A673 (cell line): ENCODE measurements around the gene SBF2. TPM values are rescaled to one million over a fixed set of nuclear protein-coding genes. Genes with fewer than 3 reads are reported as not detected.

Experiments
- BruUV-seq: library from RNA; stranded (reverse); fragments of 400-500 nt; replicated peaks from 2 replicates; lab custom pipeline; 2021; lab: Mats Ljungman, UMichigan
- CTCF ChIA-PET: fragments of 300-600 bp; sonication (Branson Sonifier 250); formaldehyde crosslinking; loops from one replicate; lab custom pipeline; 2022; ENCODE audit warnings: antibody characterized with exemption; lab: Charles Lee
- POLR2A ChIA-PET: fragments of 300-600 bp; sonication (Branson Sonifier 250); formaldehyde crosslinking; loops from one replicate; lab custom pipeline; 2022; ENCODE audit warnings: antibody characterized with exemption; ENCODE audit not compliant: low non-redundant PET; lab: Charles Lee
- DNase-seq: peaks from one replicate; pipeline ENCODE4 v3.0.0-alpha.2; 2015; ENCODE audit warnings: low spot score
- H3K27ac ChIP-seq: fragments of 200-600 bp; sonication (generic); 2 replicates; pipeline ENCODE4 v1.5.1; 2016; ENCODE audit warnings: mixed run types, low read depth, mild to moderate bottlenecking, mixed read lengths, antibody characterized with exemption, low read length; ENCODE audit not compliant: poor library complexity, severe bottlenecking
- H3K27me3 ChIP-seq: fragments of 200-600 bp; sonication (generic); replicated peaks from 2 replicates; pipeline ENCODE4 v1.6.1; 2017; ENCODE audit warnings: mixed run types, low read depth, mild to moderate bottlenecking, mixed read lengths, antibody characterized with exemption, low read length; ENCODE audit not compliant: insufficient read depth, poor library complexity
- H3K36me3 ChIP-seq: fragments of 200-600 bp; sonication (generic); 2 replicates; pipeline ENCODE4 v1.6.1; 2016; ENCODE audit warnings: mixed run types, mild to moderate bottlenecking, mixed read lengths, antibody characterized with exemption, low read length; ENCODE audit not compliant: insufficient read depth, poor library complexity, severe bottlenecking
- H3K4me1 ChIP-seq: fragments of 200-600 bp; sonication (generic); 2 replicates; pipeline ENCODE4 v1.6.1; 2017; ENCODE audit warnings: mixed run types, mild to moderate bottlenecking, mixed read lengths, antibody characterized with exemption, low read length; ENCODE audit not compliant: insufficient read depth, poor library complexity, severe bottlenecking
- H3K4me3 ChIP-seq: fragments of 200-600 bp; sonication (generic); 2 replicates; pipeline ENCODE4 v1.5.1; 2016; ENCODE audit warnings: low read depth, mixed run types, mild to moderate bottlenecking, mixed read lengths, low read length; ENCODE audit not compliant: poor library complexity, severe bottlenecking
- H3K9me3 ChIP-seq: fragments of 200-600 bp; sonication (generic); 2 replicates; pipeline ENCODE4 v1.6.1; 2016; ENCODE audit warnings: mixed run types, low read depth, mild to moderate bottlenecking, mixed read lengths, antibody characterized with exemption, low read length; ENCODE audit not compliant: poor library complexity, severe bottlenecking
- CTCF ChIP-seq: fragments of 300-800, 200-600 bp; sonication (generic); conservative IDR thresholded peaks from 2 replicates; pipeline ENCODE4 v1.5.1; 2017; ENCODE audit warnings: low read depth, mild to moderate bottlenecking, antibody characterized with exemption, low read length, moderate library complexity, mixed read lengths
- EZH2 ChIP-seq: fragments of 200-600 bp; sonication (generic); IDR thresholded peaks from 2 replicates; pipeline ENCODE4 v1.6.1; 2017; ENCODE audit warnings: borderline replicate concordance, low read depth, mild to moderate bottlenecking, mixed read lengths, antibody characterized with exemption, low read length; ENCODE audit not compliant: poor library complexity, severe bottlenecking
- intact Hi-C: fragments of 100-400 bp; cut with micrococcal nuclease; formaldehyde crosslinking; loops from one replicate; pipeline ENCODE4 v1.10.0; 2022; ENCODE audit not compliant: unreplicated experiment
- total RNA-seq: library from RNA; stranded (reverse); gene quantifications from 2 replicates; pipeline ENCODE4 v1.2.3, GENCODE V29; 2021

Gene SBF2
- total RNA-seq, 1 experiment from 2014 or later, result 31.8 TPM

- no peak for DNase-seq
- no peak overlapping the region for H3K4me3 ChIP-seq
- intact Hi-C loops, result no loop called here
- H3K27ac ChIP-seq, result no peak overlapping the region
- no peaks in the 10 kb centered on the region for H3K27me3 ChIP-seq
- no TSS peak for BruUV-seq
- H3K36me3 ChIP-seq, result no peaks in the 10 kb centered on the region
- CTCF ChIA-PET, result no interaction called here
- H3K4me1 ChIP-seq, result peaks cover 7% of the 10 kb centered on the region
- H3K9me3 ChIP-seq, result no peaks in the 10 kb centered on the region
- POLR2A ChIA-PET, result no interaction called here
- TF ChIP-seq EZH2 (no peak), CTCF (no peak)
Measured at GRCh38 chr11:10283991-10284390, 10.0 kb downstream of the SBF2 start.

GRCh38 chr11:10282117-10282516 is 11.9 kb downstream of the SBF2 start:
- BruUV-seq, result TSS peak; percentile 2
- peaks cover 7% of the 10 kb centered on the region for H3K4me1 ChIP-seq
- POLR2A ChIA-PET, result no interaction called here
- CTCF ChIA-PET, result no interaction called here
- no peak for TF ChIP-seq EZH2
- TF ChIP-seq CTCF, result no peak
- intact Hi-C loops, result no loop called here
- H3K4me3 ChIP-seq, result no peak overlapping the region
- no peak overlapping the region for H3K27ac ChIP-seq
- no peaks in the 10 kb centered on the region for H3K9me3 ChIP-seq
- H3K27me3 ChIP-seq, result no peaks in the 10 kb centered on the region
- no peaks in the 10 kb centered on the region for H3K36me3 ChIP-seq
- no peak for DNase-seq

GRCh38 chr11:10275714-10276113 is 18.3 kb downstream of the SBF2 start:
- Histone ChIP-seq H3K9me3 (no peaks in the 10 kb centered on the region), H3K4me3 (no peak overlapping the region), H3K27ac (no peak overlapping the region), H3K27me3 (no peaks in the 10 kb centered on the region), H3K36me3 (no peaks in the 10 kb centered on the region), H3K4me1 (peaks cover 14% of the 10 kb centered on the region)
- ChIA-PET CTCF (no interaction called here), POLR2A (no interaction called here)
- no peak for DNase-seq
- BruUV-seq, result no TSS peak
- intact Hi-C loops, result no loop called here
- TF ChIP-seq CTCF, result no peak
